ENCODE data around the gene RALGDS. TPM values are rescaled to one million over a fixed set of nuclear protein-coding genes. Genes with fewer than 3 reads are reported as not detected.
A peak's percentile ranks its signal among the peaks of the same experiment; 100 is the strongest.
"Not testable (repeated sequence)": the region's sequence is repeated elsewhere in the genome, so short reads cannot be mapped to it uniquely, and the experiment has no call there.

RALGDS gene
- polyA plus RNA-seq, 6 donors from 2014 or later = 5.5 to 17.5 (median 8.7) TPM

GRCh38 chr9:133061019-133061763 lies 59.8 kb downstream of the RALGDS start:
- ATAC-seq (ENCODE audit: low read depth in 2 of 2); H3K27ac Mint-ChIP-seq: not testable (repeated sequence)

GRCh38 chr9:133060417-133060841 lies 60.6 kb downstream of the RALGDS start:
- Mint-ChIP-seq H3K4me1 (peaks cover 23 to 30% (median 27%) of the 10 kb centered on the region in 3 donors), H3K27ac (peak overlapping the region in 1 of 6 donors; percentile 41), H3K27me3 (no peaks in the 10 kb centered on the region), H3K36me3 (peaks cover 0 to 20% of the 10 kb centered on the region in 2 donors), H3K4me3 (peak overlapping the region in 1 of 8 donors; percentile 32), H3K9me3 (no peaks in the 10 kb centered on the region)
- ATAC-seq (ENCODE audit: low read depth in 2 of 2) = peak; percentile 32 to 41
- DNase-seq = no peak

More at GRCh38 chr9:133061019-133061763, 59.8 kb downstream of the RALGDS start:
- peak overlapping the region in 1 of 8 donors; percentile 41 for H3K4me3 Mint-ChIP-seq
- not testable (repeated sequence) for DNase-seq, H3K9me3 Mint-ChIP-seq, H3K27me3 Mint-ChIP-seq
- peaks cover 22 to 30% (median 27%) of the 10 kb centered on the region in 3 donors for H3K4me1 Mint-ChIP-seq
- H3K36me3 Mint-ChIP-seq = peaks cover 0 to 12% of the 10 kb centered on the region in 2 donors

- peak overlapping the region in 4 of 8 donors; percentile 9 to 58 (median 25) for H3K4me3 Mint-ChIP-seq
- no peak for ATAC-seq (ENCODE audit: low read depth in 2 of 2)
- DNase-seq = no peak
- H3K4me1 Mint-ChIP-seq = peaks cover 23 to 30% (median 27%) of the 10 kb centered on the region in 3 donors
- peaks cover 0 to 21% of the 10 kb centered on the region in 2 donors for H3K36me3 Mint-ChIP-seq
- no peaks in the 10 kb centered on the region for H3K27me3 Mint-ChIP-seq
- H3K9me3 Mint-ChIP-seq = no peaks in the 10 kb centered on the region
- peak overlapping the region in 1 of 6 donors; percentile 39 for H3K27ac Mint-ChIP-seq
These were observed 61.4 kb downstream of the RALGDS start for GRCh38 chr9:133059623-133060022.

- no peaks in the 10 kb centered on the region for H3K9me3 Mint-ChIP-seq
- peaks cover 0 to 27% of the 10 kb centered on the region in 2 donors for H3K36me3 Mint-ChIP-seq
- ATAC-seq (ENCODE audit: low read depth in 2 of 2) (no peak), DNase-seq (no peak)
- peak overlapping the region in 1 of 6 donors; percentile 82 for H3K27ac Mint-ChIP-seq
- no peaks in the 10 kb centered on the region for H3K27me3 Mint-ChIP-seq
- H3K4me1 Mint-ChIP-seq = peaks cover 23 to 30% (median 27%) of the 10 kb centered on the region in 3 donors
- peak overlapping the region in 1 of 8 donors; percentile 35 for H3K4me3 Mint-ChIP-seq
These were observed 62.3 kb downstream of the RALGDS start for GRCh38 chr9:133058550-133059320.

GRCh38 chr9:133058071-133058470 lies 63.0 kb downstream of the RALGDS start:
- peaks cover 0 to 30% of the 10 kb centered on the region in 2 donors for H3K36me3 Mint-ChIP-seq
- H3K27me3 Mint-ChIP-seq = no peaks in the 10 kb centered on the region
- H3K9me3 Mint-ChIP-seq = no peaks in the 10 kb centered on the region
- DNase-seq (no peak), ATAC-seq (ENCODE audit: low read depth in 2 of 2) (no peak)
- H3K4me1 Mint-ChIP-seq = peaks cover 23 to 30% (median 27%) of the 10 kb centered on the region in 3 donors
- no peak overlapping the region for H3K27ac Mint-ChIP-seq
- H3K4me3 Mint-ChIP-seq = no peak overlapping the region

- Mint-ChIP-seq H3K36me3 (peaks cover 0 to 32% of the 10 kb centered on the region in 2 donors), H3K27me3 (no peaks in the 10 kb centered on the region), H3K9me3 (no peaks in the 10 kb centered on the region), H3K4me3 (no peak overlapping the region), H3K27ac (peak overlapping the region in 1 of 6 donors; percentile 73), H3K4me1 (peaks cover 23 to 30% (median 27%) of the 10 kb centered on the region in 3 donors)
- DNase-seq (no peak), ATAC-seq (ENCODE audit: low read depth in 2 of 2) (no peak)
These were observed 63.5 kb downstream of the RALGDS start for GRCh38 chr9:133057553-133057952.

- H3K9me3 Mint-ChIP-seq = no peaks in the 10 kb centered on the region
- no peak overlapping the region for H3K4me3 Mint-ChIP-seq
- DNase-seq (no peak), ATAC-seq (ENCODE audit: low read depth in 2 of 2) (no peak)
- H3K27me3 Mint-ChIP-seq = no peaks in the 10 kb centered on the region
- H3K36me3 Mint-ChIP-seq = peaks cover 0 to 38% of the 10 kb centered on the region in 2 donors
- no peak overlapping the region for H3K27ac Mint-ChIP-seq
- peaks cover 23 to 30% (median 30%) of the 10 kb centered on the region in 3 donors for H3K4me1 Mint-ChIP-seq
These were observed 64.0 kb downstream of the RALGDS start for GRCh38 chr9:133057006-133057405.

- no peaks in the 10 kb centered on the region for H3K27me3 Mint-ChIP-seq
- no peak for DNase-seq
- peaks cover 23 to 30% (median 30%) of the 10 kb centered on the region in 3 donors for H3K4me1 Mint-ChIP-seq
- H3K27ac Mint-ChIP-seq = peak overlapping the region in 1 of 6 donors; percentile 60
- peaks cover 0 to 42% of the 10 kb centered on the region in 2 donors for H3K36me3 Mint-ChIP-seq
- H3K9me3 Mint-ChIP-seq = no peaks in the 10 kb centered on the region
- ATAC-seq (ENCODE audit: low read depth in 2 of 2) = no peak
- H3K4me3 Mint-ChIP-seq = peak overlapping the region in 1 of 8 donors; percentile 81
These were observed 64.5 kb downstream of the RALGDS start for GRCh38 chr9:133056533-133056932.

GRCh38 chr9:133055788-133056420 lies 65.1 kb downstream of the RALGDS start:
- Mint-ChIP-seq H3K27ac (peak overlapping the region in 2 of 6 donors; percentile 51 to 60), H3K4me1 (peaks cover 23 to 26% (median 26%) of the 10 kb centered on the region in 3 donors), H3K27me3 (no peaks in the 10 kb centered on the region), H3K36me3 (peaks cover 0 to 43% of the 10 kb centered on the region in 2 donors), H3K9me3 (no peaks in the 10 kb centered on the region), H3K4me3 (no peak overlapping the region)
- no peak for ATAC-seq (ENCODE audit: low read depth in 2 of 2)
- DNase-seq = no peak

- Mint-ChIP-seq H3K36me3 (peaks cover 0 to 47% of the 10 kb centered on the region in 2 donors), H3K27ac (no peak overlapping the region), H3K4me1 (peaks cover 17 to 22% (median 19%) of the 10 kb centered on the region in 3 donors), H3K27me3 (no peaks in the 10 kb centered on the region), H3K4me3 (no peak overlapping the region), H3K9me3 (no peaks in the 10 kb centered on the region)
- no peak for ATAC-seq (ENCODE audit: low read depth in 2 of 2)
- DNase-seq = no peak
These were observed 66.1 kb downstream of the RALGDS start for GRCh38 chr9:133054966-133055365.

- Mint-ChIP-seq H3K4me1 (peaks cover 10 to 16% (median 13%) of the 10 kb centered on the region in 3 donors), H3K27me3 (no peaks in the 10 kb centered on the region), H3K4me3 (no peak overlapping the region), H3K9me3 (no peaks in the 10 kb centered on the region), H3K36me3 (peaks cover 0 to 47% of the 10 kb centered on the region in 2 donors), H3K27ac (no peak overlapping the region)
- no peak for DNase-seq
- ATAC-seq (ENCODE audit: low read depth in 2 of 2) = no peak
These were observed 66.7 kb downstream of the RALGDS start for GRCh38 chr9:133054194-133054890.

GRCh38 chr9:133051966-133052539 lies 69.0 kb downstream of the RALGDS start:
- H3K27me3 Mint-ChIP-seq = no peaks in the 10 kb centered on the region
- peaks cover 0 to 39% of the 10 kb centered on the region in 2 donors for H3K36me3 Mint-ChIP-seq
- H3K4me1 Mint-ChIP-seq = peaks cover 0 to 6% (median 4%) of the 10 kb centered on the region in 3 donors
- no peak overlapping the region for H3K27ac Mint-ChIP-seq
- DNase-seq = no peak
- no peaks in the 10 kb centered on the region for H3K9me3 Mint-ChIP-seq
- no peak for ATAC-seq (ENCODE audit: low read depth in 2 of 2)
- H3K4me3 Mint-ChIP-seq = no peak overlapping the region

All from naive B cell (primary cell).